K562 (cell line): Measurements from ENCODE around the gene ZNF544. TPM values are rescaled to one million over a fixed set of nuclear protein-coding genes. Genes with fewer than 3 reads are reported as not detected.

Source experiments
- BRF2 ChIP-seq: IDR thresholded peaks from 3 replicates; pipeline ENCODE4 v1.6.1; 2011; ENCODE audit warnings: borderline replicate concordance, mild to moderate bottlenecking; ENCODE audit not compliant: insufficient read length, insufficient read depth
- CEBPG ChIP-seq, 3 experiments: fragments of 200-800 bp in 1 of 3; sonication (Bioruptor generic) in 1 of 3; sonication (generic) in 1 of 3; formaldehyde crosslinking in 1 of 3; IDR thresholded peaks in 2 of 3; conservative IDR thresholded peaks in 1 of 3; 2 replicates each; pipeline versions ENCODE4 v1.6.1 to v1.8.0; 2016 to 2022; ENCODE audit warnings: missing compliant biosample characterization in 2 of 3, missing genetic modification characterization in 2 of 3, mild to moderate bottlenecking in 1 of 3, missing genetic modification reagents in 1 of 3
- DDX20 ChIP-seq: fragments of 450-650 bp; IDR thresholded peaks from 2 replicates; pipeline ENCODE4 v1.6.1; 2016; ENCODE audit warnings: missing genetic modification characterization, low read depth, mild to moderate bottlenecking, missing compliant biosample characterization, moderate library complexity
- E2F8 ChIP-seq: fragments of 450-650 bp; IDR thresholded peaks from 2 replicates; pipeline ENCODE4 v1.7.1; 2018; ENCODE audit warnings: mild to moderate bottlenecking, low read depth; ENCODE audit not compliant: partially characterized antibody
- FOSL1 ChIP-seq: fragments of 200-800 bp; sonication (Bioruptor generic); conservative IDR thresholded peaks from 2 replicates; pipeline ENCODE4 v1.6.1; 2016; ENCODE audit warnings: missing genetic modification characterization, missing compliant biosample characterization
- GATA2 ChIP-seq: sonication (generic); formaldehyde crosslinking; IDR thresholded peaks from 2 replicates; pipeline ENCODE4 v1.4.0; 2020; ENCODE audit warnings: mild to moderate bottlenecking, missing genetic modification reagents
- MAZ ChIP-seq, 2 experiments: fragments of 450-650 bp in 1 of 2; sonication (generic) in 1 of 2; formaldehyde crosslinking; IDR thresholded peaks in 1 of 2; conservative IDR thresholded peaks in 1 of 2; 2 replicates each; pipeline versions ENCODE4 v1.4.0 to v1.5.0; 2020; ENCODE audit warnings: mild to moderate bottlenecking in 1 of 2, missing genetic modification reagents in 1 of 2
- NFRKB ChIP-seq: fragments of 450-650 bp; IDR thresholded peaks from 2 replicates; pipeline ENCODE4 v1.6.1; 2016; ENCODE audit warnings: low read depth
- NKRF ChIP-seq: fragments of 450-650 bp; IDR thresholded peaks from 2 replicates; pipeline ENCODE4 v1.6.1; 2016; ENCODE audit warnings: borderline replicate concordance
- SRSF3 ChIP-seq: fragments of 200-400 bp; formaldehyde crosslinking; IDR thresholded peaks from 2 replicates; pipeline ENCODE4 v1.6.1; 2016; ENCODE audit warnings: mild to moderate bottlenecking, low read length, moderate library complexity; ENCODE audit not compliant: insufficient read depth
- TEAD4 ChIP-seq, 2 experiments: sonication (generic) in 1 of 2; formaldehyde crosslinking in 1 of 2; IDR thresholded peaks; 2 replicates each; pipeline versions ENCODE4 v1.6.1 to v1.8.0; 2012 to 2022; ENCODE audit warnings: borderline replicate concordance in 1 of 2, inconsistent platforms in 1 of 2, low read length in 1 of 2, mild to moderate bottlenecking in 1 of 2, missing genetic modification reagents in 1 of 2
- TRIM24 ChIP-seq, 2 experiments: fragments of 450-650 bp; IDR thresholded peaks; 2 replicates each; pipeline ENCODE4 v1.6.1; 2016
- TRIM25 ChIP-seq: fragments of 450-650 bp; IDR thresholded peaks from 2 replicates; pipeline ENCODE4 v1.7.0; 2016; ENCODE audit warnings: borderline replicate concordance
- ZNF143 ChIP-seq: sonication (generic); formaldehyde crosslinking; IDR thresholded peaks from 2 replicates; pipeline ENCODE4 v1.9.0; 2022; ENCODE audit warnings: mild to moderate bottlenecking, missing genetic modification reagents
- ZNF175 ChIP-seq: fragments of 200-800 bp; sonication (Bioruptor generic); IDR thresholded peaks from 2 replicates; pipeline ENCODE4 v1.6.1; 2016; ENCODE audit warnings: low read depth, mild to moderate bottlenecking, missing genetic modification characterization, missing compliant biosample characterization
- ZNF24 ChIP-seq: fragments of 450-650 bp; IDR thresholded peaks from 2 replicates; pipeline ENCODE4 v1.6.1; 2016
- ZNF282 ChIP-seq: sonication (generic); formaldehyde crosslinking; IDR thresholded peaks from 2 replicates; pipeline ENCODE4 v1.8.1; 2023; ENCODE audit warnings: missing genetic modification reagents
- ZNF551 ChIP-seq: fragments of 250-450 bp; sonication (Bioruptor Pico); IDR thresholded peaks from 2 replicates; pipeline ENCODE4 v1.5.0; 2021; ENCODE audit warnings: mild to moderate bottlenecking, moderate library complexity
- ZNF695 ChIP-seq: fragments of 450-650 bp; formaldehyde crosslinking; IDR thresholded peaks from 2 replicates; pipeline ENCODE4 v1.4.0; 2020; ENCODE audit warnings: mild to moderate bottlenecking, moderate library complexity
- polyA plus RNA-seq, 8 experiments: library from polyadenylated mRNA; depleted of rRNA in 4 of 8; stranded (reverse) in 5 of 8; unstranded in 3 of 8; fragments of >200 nt; fragmentation: Nextera tagmentation in 2 of 8; fragmentation: Illumina TruSeq in 1 of 8; extraction: Ambion mirVana in 2 of 8; extraction: Trizol in 1 of 8; gene quantifications; 2 replicates each; pipeline versions ENCODE4 v1.2.1 to v1.2.3, GENCODE V29; 2011 to 2014; ENCODE audit warnings: inconsistent platforms in 1 of 8, missing spikeins in 1 of 8
- total RNA-seq, 7 experiments: library from RNA; depleted of rRNA in 6 of 7; stranded (reverse); fragments of >200 nt in 6 of 7; fragmentation: Illumina TruSeq in 2 of 7; extraction: Trizol in 2 of 7; gene quantifications; 2 replicates each; pipeline versions ENCODE4 v1.2.1 to v1.2.3, GENCODE V29; 2011 to 2021; ENCODE audit warnings: low replicate concordance in 1 of 7

The ZNF544 gene
- total and polyA plus RNA-seq, 9 of the 15 experiments (the other 6 are each of a cell fraction or from before 2014, with no cell fraction given): 23.6 to 59.0 (median 41.4) TPM

GRCh38 chr19:58228585-58229254 lies at the start of gene ZNF544 (continued):
- TF ChIP-seq CEBPG (CRISPR knock-in tag; IDR thresholded peaks at IDR 0.05) (no peak; the same call in 1 of the 2 replicates), CEBPG (tag; conservative IDR thresholded peaks at IDR 0.05 in 1 of 2, IDR thresholded peaks at IDR 0.05 in 1 of 2) (no peak), ZNF175 (CRISPR knock-in tag) (no peak), NKRF (no peak; the same call in 1 of the 2 replicates), E2F8 (no peak), ZNF24 (no peak), ZNF551 (CRISPR knock-in tag) (no peak), ZNF695 (CRISPR knock-in tag) (no peak), DDX20 (tag) (no peak), MAZ (CRISPR knock-in tag; conservative IDR thresholded peaks at IDR 0.05 in 1 of 2, IDR thresholded peaks at IDR 0.05 in 1 of 2) (peak in 1 of 2 experiments; percentile 82), BRF2 (no peak), TEAD4 (IDR thresholded peaks at IDR 0.05; ENCODE audit: low read length) (no peak), TEAD4 (CRISPR knock-in tag; IDR thresholded peaks at IDR 0.05; ENCODE audit: borderline replicate concordance) (no peak), TRIM25 (no peak), FOSL1 (peak; percentile 34; the same call in 1 of the 2 replicates), TRIM24 (IDR thresholded peaks at IDR 0.05) (0 out of 4 replicates have a peak, but pooled peaks of 1 of the 2 experiments have one; percentile 12), ZNF143 (CRISPR knock-in tag) (peak; percentile 77), GATA2 (CRISPR knock-in tag) (no peak), NFRKB (peak; percentile 81; the same call in 1 of the 2 replicates), ZNF282 (CRISPR knock-in tag) (no peak), SRSF3 (no peak)
